Measurements from ENCODE around the gene POC1B. TPM values are rescaled to one million over a fixed set of nuclear protein-coding genes. Genes with fewer than 3 reads are reported as not detected.

POC1B gene
- total RNA-seq, 1 experiment from 2014 or later, result 30.8 TPM

DNA sequence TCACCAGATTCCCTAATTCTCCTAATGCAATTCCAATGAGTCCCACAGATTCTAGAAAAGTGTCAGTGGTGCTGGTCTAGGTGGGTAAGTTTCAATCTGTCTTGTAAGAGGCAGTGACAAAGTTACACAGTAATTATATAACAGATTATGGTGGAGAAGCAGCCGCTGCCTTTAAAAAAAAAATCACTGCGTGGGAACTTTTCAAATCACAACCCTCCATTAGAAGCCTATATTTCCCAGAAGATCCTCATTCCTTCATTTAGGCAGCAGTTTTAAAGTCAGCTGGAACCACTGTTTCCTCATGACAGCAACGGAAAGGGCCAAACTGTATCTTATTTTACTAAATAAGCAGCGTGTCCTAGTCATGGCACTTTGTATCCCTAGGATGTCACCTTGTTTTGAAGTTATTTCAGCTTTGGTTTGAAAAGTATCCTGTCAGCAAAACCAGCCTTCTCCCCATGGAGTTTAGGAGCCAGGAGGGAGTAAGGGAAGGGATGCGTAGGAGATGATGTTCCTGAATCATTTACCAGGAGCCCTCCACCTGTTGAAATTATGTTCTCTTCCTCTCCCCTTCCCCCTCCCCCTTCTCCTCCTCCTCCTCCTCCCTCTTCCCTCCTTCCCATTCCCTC is 145.9 kb downstream of the POC1B start:
- no peaks in the 10 kb centered on the region for H3K9me3 ChIP-seq (ENCODE audit: low read depth, low read length, poor library complexity, severe bottlenecking)
- H3K4me1 ChIP-seq (ENCODE audit: insufficient read depth, low read length, poor library complexity, severe bottlenecking), result peaks cover 39% of the 10 kb centered on the region
- ChIA-PET POLR2A (ENCODE audit: low non-redundant PET) (no interaction called here), CTCF (no interaction called here)
- no peak overlapping the region for H3K27ac ChIP-seq (ENCODE audit: low read depth, low read length, poor library complexity, severe bottlenecking)
- intact Hi-C loops (cut with micrococcal nuclease; ENCODE audit: unreplicated experiment), result no loop called here
- no TSS peak for BruUV-seq (replicated peaks)
- no peaks in the 10 kb centered on the region for H3K27me3 ChIP-seq (replicated peaks; ENCODE audit: insufficient read depth, low read depth, low read length, poor library complexity)
- H3K36me3 ChIP-seq (ENCODE audit: insufficient read depth, low read length, poor library complexity, severe bottlenecking), result no peaks in the 10 kb centered on the region
- DNase-seq (ENCODE audit: low spot score), result no peak
- TF ChIP-seq, protein P1, sequence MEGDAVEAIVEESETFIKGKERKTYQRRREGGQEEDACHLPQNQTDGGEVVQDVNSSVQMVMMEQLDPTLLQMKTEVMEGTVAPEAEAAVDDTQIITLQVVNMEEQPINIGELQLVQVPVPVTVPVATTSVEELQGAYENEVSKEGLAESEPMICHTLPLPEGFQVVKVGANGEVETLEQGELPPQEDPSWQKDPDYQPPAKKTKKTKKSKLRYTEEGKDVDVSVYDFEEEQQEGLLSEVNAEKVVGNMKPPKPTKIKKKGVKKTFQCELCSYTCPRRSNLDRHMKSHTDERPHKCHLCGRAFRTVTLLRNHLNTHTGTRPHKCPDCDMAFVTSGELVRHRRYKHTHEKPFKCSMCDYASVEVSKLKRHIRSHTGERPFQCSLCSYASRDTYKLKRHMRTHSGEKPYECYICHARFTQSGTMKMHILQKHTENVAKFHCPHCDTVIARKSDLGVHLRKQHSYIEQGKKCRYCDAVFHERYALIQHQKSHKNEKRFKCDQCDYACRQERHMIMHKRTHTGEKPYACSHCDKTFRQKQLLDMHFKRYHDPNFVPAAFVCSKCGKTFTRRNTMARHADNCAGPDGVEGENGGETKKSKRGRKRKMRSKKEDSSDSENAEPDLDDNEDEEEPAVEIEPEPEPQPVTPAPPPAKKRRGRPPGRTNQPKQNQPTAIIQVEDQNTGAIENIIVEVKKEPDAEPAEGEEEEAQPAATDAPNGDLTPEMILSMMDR (conservative IDR thresholded peaks at IDR 0.05; ENCODE audit: low read depth, low read length), result no peak
- no peak for TF ChIP-seq EZH2 (IDR thresholded peaks at IDR 0.05; ENCODE audit: borderline replicate concordance, low read depth, low read length, poor library complexity, severe bottlenecking)
- no peak overlapping the region for H3K4me3 ChIP-seq (ENCODE audit: low read depth, low read length, poor library complexity, severe bottlenecking)

DNA sequence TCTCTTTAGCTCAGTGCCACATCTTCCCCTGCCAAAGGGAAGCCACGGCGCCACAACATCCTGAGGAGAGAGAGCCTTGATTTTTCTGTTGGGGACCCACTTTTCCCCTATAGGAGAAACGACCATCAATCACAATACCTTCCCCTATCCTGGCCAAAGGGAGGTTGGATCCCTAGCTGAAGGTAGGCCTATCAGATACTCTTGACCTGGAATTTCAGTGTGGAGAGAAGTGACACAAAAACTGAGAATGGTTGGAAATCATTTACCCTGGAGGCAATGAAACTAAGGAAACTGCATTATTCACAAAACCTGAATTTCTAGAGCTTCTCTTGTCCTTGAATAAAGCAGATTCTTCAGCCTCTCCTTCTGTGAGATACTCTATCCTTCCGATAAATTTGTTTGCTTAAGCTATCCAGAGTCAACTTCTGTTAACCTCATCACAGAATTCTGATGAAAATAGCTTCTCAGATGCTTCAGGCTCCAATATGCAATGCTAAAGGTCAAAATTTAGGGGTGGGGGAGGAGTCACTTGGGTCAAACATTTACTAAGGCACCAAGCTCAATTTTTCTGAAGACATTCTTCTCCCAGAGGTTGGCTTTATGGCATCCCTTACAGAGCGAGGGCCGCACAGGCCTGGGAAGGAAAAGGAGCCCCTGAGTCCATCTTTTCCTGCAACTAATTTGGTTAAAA is 146.6 kb downstream of the POC1B start:
- no TSS peak for BruUV-seq (replicated peaks)
- intact Hi-C loops (cut with micrococcal nuclease; ENCODE audit: unreplicated experiment), result no loop called here
- Histone ChIP-seq H3K4me1 (ENCODE audit: insufficient read depth, low read length, poor library complexity, severe bottlenecking) (peaks cover 39% of the 10 kb centered on the region), H3K27ac (ENCODE audit: low read depth, low read length, poor library complexity, severe bottlenecking) (no peak overlapping the region), H3K36me3 (ENCODE audit: insufficient read depth, low read length, poor library complexity, severe bottlenecking) (no peaks in the 10 kb centered on the region), H3K9me3 (ENCODE audit: low read depth, low read length, poor library complexity, severe bottlenecking) (no peaks in the 10 kb centered on the region), H3K4me3 (ENCODE audit: low read depth, low read length, poor library complexity, severe bottlenecking) (no peak overlapping the region), H3K27me3 (replicated peaks; ENCODE audit: insufficient read depth, low read depth, low read length, poor library complexity) (no peaks in the 10 kb centered on the region)
- DNase-seq (ENCODE audit: low spot score), result no peak
- POLR2A ChIA-PET (ENCODE audit: low non-redundant PET), result interaction anchor here (0.6 kb wide), 1 partner anchor 65 kb away, joined by 3 read pairs; no protein-coding TSS in a partner anchor
- no peak for TF ChIP-seq EZH2 (IDR thresholded peaks at IDR 0.05; ENCODE audit: borderline replicate concordance, low read depth, low read length, poor library complexity, severe bottlenecking)
- TF ChIP-seq, protein P1 (conservative IDR thresholded peaks at IDR 0.05; ENCODE audit: low read depth, low read length), result no peak
- CTCF ChIA-PET, result no interaction called here

DNA sequence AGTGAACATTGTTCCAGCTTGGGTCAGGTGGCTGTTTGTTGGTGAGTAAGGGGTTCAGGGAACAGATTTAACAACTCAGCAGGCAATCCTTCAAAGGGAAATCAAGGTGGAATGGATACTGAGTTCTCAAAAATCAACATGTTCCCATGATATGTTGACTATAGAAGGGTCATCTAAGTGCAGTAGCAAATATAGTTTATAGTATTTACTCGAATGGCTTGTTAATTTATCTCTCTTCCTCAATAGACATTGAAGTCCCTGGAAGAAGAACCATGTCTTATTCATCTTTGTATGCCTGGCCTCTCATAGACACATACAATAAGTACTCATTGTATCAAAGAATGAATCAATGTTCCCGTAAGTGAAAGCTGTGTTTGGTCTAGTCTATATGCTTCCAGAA is 149.0 kb downstream of the POC1B start:
- ChIA-PET POLR2A (ENCODE audit: low non-redundant PET) (no interaction called here), CTCF (interaction anchor here (0.7 kb wide), 1 partner anchor 360 kb away, joined by 8 read pairs; no protein-coding TSS in a partner anchor)
- no TSS peak for BruUV-seq (replicated peaks)
- peaks cover 40% of the 10 kb centered on the region for H3K4me1 ChIP-seq (ENCODE audit: insufficient read depth, low read length, poor library complexity, severe bottlenecking)
- H3K36me3 ChIP-seq (ENCODE audit: insufficient read depth, low read length, poor library complexity, severe bottlenecking), result no peaks in the 10 kb centered on the region
- no peak overlapping the region for H3K27ac ChIP-seq (ENCODE audit: low read depth, low read length, poor library complexity, severe bottlenecking)
- H3K27me3 ChIP-seq (replicated peaks; ENCODE audit: insufficient read depth, low read depth, low read length, poor library complexity), result no peaks in the 10 kb centered on the region
- no peaks in the 10 kb centered on the region for H3K9me3 ChIP-seq (ENCODE audit: low read depth, low read length, poor library complexity, severe bottlenecking)
- intact Hi-C loops (cut with micrococcal nuclease; ENCODE audit: unreplicated experiment), result no loop called here
- TF ChIP-seq, protein P1 (conservative IDR thresholded peaks at IDR 0.05; ENCODE audit: low read depth, low read length), result no peak
- TF ChIP-seq EZH2 (IDR thresholded peaks at IDR 0.05; ENCODE audit: borderline replicate concordance, low read depth, low read length, poor library complexity, severe bottlenecking), result no peak
- no peak for DNase-seq (ENCODE audit: low spot score)
- no peak overlapping the region for H3K4me3 ChIP-seq (ENCODE audit: low read depth, low read length, poor library complexity, severe bottlenecking)

All from A673 (cell line).